Measurements from ENCODE around the gene ZFYVE9.

ZFYVE9 gene

GRCh38 chr1:52334906-52335528, 193.1 kb downstream of the ZFYVE9 start:
- DNase-seq (ENCODE audit: low read depth in 3 of 3) = no peak

GRCh38 chr1:52337439-52337838, 195.6 kb downstream of the ZFYVE9 start:
- DNase-seq (ENCODE audit: low read depth in 3 of 3) = no peak

DNA sequence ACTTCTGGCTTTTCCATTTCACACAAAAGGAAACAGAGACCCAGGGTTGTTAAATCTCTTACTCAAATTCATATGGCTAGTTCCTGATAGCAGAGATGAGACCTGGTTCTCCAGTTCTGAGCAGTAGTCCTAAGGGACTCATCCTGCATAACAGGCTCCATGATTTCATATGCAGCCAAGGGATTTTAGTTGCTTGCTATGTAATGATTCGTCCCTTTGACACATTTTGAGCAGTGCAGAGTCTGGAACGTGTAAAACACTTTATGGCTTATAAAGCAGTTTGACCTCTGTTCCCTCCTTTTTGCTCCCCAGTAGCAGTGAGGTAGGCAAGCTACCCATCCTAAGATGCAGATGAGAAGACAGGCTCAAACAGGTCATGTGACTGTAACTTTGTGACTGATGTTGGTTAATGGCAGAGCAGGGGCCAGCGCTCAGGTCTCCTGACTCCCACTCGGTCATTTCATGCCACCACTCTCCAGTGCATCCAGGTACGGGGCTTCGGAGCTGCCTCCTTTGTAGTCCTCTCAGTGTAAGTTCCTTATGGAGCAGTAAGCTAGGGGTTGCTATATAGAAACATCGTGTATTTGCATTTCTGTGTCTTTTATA, 199.9 kb downstream of the ZFYVE9 start:
- DNase-seq (ENCODE audit: low read depth in 3 of 3) = no peak

GRCh38 chr1:52343979-52344378, 202.1 kb downstream of the ZFYVE9 start:
- DNase-seq (ENCODE audit: low read depth in 3 of 3) = no peak

GRCh38 chr1:52345252-52345651, 203.4 kb downstream of the ZFYVE9 start:
- no peak for DNase-seq (ENCODE audit: low read depth in 3 of 3)

- no peak for DNase-seq (ENCODE audit: low read depth in 3 of 3)
Observed at GRCh38 chr1:52346653-52347052, 204.8 kb downstream of the ZFYVE9 start.

DNA sequence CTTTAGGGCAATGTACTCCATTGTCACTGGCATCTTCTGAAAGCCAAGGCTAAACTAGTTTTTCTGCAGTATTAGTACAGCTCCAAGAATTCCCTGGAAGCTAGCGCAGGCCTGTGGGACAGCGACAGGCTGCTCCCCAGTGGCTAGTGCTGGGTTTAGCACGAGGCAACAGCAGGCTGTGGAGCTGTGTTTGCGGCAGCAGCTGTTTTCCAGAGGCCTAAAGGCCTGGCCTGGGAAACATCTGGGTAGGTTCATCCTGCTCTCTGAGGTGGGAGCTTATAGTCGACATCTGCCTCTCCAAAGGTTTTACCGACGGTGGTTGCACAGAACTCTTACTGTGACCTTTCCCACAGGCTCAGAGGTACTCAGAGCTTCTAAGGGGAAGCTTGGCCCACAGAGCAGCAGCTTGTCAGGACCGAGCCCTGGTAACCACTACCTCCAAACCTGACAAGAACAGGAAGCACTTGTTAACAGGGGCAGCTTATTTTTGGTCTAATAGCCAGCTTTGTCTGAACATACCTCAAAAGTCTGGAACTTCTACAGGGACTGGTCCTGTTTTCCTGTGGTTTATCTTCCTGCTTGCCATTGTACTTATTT, 206.9 kb downstream of the ZFYVE9 start:
- no peak for DNase-seq (ENCODE audit: low read depth in 3 of 3)

DNA sequence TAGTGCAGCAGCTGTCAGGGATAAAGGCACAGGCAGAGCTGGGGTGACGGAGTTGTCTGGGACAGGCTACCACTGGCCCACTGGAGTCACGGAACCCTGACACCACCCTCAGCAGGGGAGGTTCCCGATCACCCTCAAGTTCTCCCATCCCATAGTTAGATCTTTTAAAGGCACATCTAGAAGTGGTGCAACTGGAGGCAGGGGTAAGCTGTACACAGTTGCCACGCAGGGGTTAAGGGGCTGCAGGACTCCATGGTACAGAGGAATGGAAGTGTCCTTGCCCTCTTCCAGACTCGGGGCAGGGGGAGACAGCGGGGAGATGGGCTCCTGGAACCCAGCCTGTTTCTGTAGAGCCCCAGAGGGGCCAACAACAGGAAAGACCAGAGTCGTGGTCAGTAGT, 210.8 kb downstream of the ZFYVE9 start:
- no peak for DNase-seq (ENCODE audit: low read depth in 3 of 3)

DNA sequence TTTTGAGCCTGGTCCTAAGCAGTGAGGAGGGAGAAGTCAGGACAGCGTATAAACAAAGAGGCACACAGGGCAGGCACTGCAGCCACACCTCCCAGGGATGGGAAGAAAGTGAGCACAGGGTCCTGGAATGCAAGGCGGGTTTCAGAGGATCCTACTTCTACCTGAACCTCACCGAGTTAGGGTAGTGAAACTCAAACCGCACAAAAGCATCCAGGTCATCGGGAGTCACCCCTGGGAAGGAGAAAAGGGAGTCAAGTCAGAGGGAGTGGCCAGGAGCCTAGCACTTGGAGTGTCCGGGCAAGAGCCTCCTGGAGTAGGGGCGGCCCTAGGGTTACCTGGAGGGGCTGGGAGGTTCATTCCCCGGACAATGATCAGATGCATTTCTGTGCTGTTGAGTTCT, 213.5 kb downstream of the ZFYVE9 start:
- DNase-seq (ENCODE audit: low read depth in 3 of 3) = no peak

GRCh38 chr1:52355847-52356505, 214.1 kb downstream of the ZFYVE9 start:
- DNase-seq (ENCODE audit: low read depth in 3 of 3) = no peak

DNA sequence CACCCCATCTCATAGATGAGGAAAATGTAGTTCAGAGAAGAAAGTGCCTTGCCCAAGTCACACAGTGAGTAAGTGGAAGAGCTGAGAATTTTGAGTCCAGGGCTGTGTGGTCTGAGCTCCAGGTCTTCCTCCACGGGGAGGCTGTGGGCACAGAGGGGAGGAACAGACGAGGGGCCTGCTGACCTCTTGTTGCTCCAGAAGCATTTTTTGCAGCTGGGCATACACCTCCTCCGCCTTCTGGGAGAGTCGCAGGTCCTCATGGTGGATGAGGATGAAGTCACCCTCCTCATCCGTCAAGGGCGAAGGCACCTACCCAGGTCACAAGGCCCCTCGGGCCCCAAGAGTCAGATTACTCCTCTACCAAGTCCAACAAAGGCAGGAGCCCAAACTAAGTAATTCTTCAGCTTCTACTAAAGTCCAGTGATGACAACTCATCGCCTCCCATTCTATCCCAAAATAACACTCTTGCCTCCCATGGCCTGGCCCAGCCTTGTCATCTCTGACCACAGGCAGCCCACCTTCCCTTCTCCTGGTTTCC, 215.0 kb downstream of the ZFYVE9 start:
- no peak for DNase-seq (ENCODE audit: low read depth in 3 of 3)

DNA sequence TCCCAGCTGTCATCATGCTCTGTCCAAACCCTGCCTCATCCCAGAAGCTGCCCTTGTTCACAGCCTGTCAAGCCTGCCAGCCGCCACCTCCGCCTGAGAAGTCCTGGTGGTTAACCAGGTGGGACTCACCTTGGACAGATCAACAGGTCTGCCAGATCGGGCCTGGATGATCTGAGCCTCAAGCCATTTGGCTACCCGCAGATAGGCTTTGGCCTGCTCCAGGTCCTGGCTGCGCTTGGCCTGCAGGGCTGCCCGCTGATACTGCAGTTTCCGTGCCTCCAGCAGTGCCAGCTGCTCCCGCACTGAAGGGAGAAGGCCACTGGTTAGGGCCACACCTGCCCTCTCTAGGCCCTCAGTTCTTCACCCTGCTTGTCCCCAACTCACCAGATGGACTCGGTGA, 215.5 kb downstream of the ZFYVE9 start:
- no peak for DNase-seq (ENCODE audit: low read depth in 3 of 3)

- DNase-seq (ENCODE audit: low read depth in 3 of 3) = no peak
Observed at GRCh38 chr1:52358851-52359497, 217.1 kb downstream of the ZFYVE9 start.

DNA sequence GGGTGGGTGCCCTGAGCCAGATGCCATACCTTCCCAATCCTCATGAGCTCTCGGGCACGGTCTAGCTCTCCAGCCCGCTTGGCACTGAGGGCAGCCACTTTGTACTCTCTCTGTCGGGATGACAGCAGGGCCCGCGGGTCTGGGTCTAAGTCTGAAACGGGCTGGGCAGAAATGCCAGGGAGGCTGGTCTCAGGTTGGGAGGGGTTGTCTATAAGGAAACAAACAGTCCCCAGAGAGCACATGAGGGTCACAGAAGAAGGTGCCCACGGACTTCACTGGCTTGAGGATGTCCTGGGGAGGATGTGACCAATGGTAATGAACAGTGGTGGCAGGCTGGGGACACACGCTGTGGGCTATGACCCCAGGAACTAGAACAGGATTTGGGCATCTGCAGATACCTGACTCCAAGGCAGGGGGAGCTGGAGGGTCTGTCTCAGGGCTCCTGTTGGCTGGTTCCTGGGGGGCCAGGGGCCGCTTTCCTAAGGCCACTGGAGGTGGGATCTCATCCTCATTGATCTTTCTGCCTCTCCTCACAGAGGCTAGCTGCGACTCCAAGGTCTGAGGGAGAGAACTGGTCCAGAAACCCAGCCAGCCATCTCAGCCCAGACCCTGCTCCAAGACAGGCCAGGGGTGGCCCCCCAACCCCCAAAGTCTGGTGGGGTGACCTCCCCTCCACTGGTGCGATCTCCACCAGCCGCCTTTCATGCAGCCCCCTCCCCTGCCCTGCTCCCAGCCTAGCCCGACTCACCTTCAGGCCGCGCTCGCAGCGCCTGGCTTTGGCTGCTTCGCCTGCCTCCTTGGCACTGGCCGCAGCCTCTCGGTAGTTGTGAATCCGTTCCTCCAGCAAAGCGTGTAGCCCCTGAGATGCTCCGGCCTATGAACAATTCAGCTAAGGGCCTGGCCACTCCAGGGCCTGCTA, 218.0 kb downstream of the ZFYVE9 start:
- no peak for DNase-seq (ENCODE audit: low read depth in 3 of 3)

- no peak for DNase-seq (ENCODE audit: low read depth in 3 of 3)
Observed at GRCh38 chr1:52360595-52360968, 218.7 kb downstream of the ZFYVE9 start.

GRCh38 chr1:52364235-52364839, 222.4 kb downstream of the ZFYVE9 start:
- no peak for DNase-seq (ENCODE audit: low read depth in 3 of 3)

DNA sequence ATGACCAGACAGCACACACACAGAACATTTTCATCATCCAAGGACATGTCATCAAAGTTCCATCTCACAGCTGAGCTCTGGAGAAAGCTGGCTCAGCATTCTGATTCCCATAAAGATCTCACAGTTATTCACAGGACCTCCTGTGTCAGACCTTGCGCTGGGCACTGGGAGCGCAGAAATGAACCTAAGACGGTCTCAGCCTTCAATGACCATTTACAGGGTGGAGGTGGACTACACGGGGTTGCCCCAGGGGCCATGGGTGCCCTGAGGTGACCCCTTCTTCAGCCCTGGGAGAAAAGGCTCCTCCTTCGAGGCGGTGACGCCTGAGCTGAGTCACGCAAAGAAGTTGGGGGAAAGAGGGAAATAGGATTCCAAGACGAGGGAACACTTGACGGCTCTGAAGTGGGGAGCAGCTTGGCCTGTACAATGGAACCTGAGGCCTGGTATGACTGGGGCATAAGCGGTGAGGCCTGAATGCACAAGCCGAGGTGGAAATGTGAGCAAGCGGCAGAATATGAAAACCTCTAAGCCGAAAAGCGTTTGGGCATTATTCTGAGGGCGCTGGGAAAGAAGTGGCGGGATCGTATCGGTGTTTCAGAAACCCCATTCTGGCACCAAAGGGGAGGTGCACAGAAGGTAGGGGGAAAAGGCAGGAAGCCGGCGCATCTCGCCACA, 223.3 kb downstream of the ZFYVE9 start:
- peak in 1 of 3 experiments; percentile 21 for DNase-seq (ENCODE audit: low read depth in 3 of 3)

DNA sequence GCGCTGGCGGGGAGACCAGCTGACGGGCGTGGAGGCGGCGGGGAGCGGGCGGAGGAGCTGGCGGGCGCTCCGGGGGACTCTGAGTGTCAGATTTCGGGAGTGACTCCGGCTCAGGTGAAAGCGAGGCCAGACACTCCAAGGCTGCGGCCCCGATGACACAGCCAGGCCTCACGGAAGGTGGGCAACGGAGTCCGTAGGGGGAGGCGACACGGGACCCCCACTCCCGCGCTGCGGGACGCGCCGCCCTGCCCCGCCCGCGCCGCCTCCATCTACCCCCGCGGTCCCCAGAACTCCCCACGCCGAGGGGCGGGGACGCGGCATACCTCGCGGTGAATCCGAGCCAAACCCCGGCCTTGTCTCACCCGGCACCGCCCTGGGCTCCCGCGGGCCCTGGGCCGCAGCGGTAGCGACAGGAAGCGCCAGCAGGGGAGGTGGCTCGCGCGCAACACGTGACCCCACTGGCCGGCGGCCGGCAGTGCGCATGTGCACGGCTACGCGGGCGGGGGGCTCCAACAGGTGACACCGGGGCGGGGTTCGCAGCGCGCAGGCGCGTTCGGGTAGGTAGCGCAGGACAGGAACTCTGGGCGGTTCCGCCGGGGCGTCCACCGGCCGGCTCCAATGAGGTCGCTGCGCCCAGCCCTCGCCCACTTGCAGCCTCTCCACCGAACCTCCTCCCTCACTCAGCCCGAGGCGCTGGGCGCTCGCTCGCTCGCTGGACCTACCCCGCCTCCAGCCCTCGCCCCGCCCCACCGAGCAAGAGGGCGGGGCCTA, 224.0 kb downstream of the ZFYVE9 start, which contains the start of gene CC2D1B:
Gene CC2D1B, minus strand, starts transcription at position 460 of the 771 bp plus-strand sequence. CDS start 1,585 bp downstream, outside the sequence.
- DNase-seq (ENCODE audit: low read depth in 3 of 3) = peak; percentile 97 to 99 (median 99)

GRCh38 chr1:52366517-52366827, 224.6 kb downstream of the ZFYVE9 start:
- no peak for DNase-seq (ENCODE audit: low read depth in 3 of 3)
